Measurements from ENCODE around the gene SYT17.

SYT17 gene

DNA sequence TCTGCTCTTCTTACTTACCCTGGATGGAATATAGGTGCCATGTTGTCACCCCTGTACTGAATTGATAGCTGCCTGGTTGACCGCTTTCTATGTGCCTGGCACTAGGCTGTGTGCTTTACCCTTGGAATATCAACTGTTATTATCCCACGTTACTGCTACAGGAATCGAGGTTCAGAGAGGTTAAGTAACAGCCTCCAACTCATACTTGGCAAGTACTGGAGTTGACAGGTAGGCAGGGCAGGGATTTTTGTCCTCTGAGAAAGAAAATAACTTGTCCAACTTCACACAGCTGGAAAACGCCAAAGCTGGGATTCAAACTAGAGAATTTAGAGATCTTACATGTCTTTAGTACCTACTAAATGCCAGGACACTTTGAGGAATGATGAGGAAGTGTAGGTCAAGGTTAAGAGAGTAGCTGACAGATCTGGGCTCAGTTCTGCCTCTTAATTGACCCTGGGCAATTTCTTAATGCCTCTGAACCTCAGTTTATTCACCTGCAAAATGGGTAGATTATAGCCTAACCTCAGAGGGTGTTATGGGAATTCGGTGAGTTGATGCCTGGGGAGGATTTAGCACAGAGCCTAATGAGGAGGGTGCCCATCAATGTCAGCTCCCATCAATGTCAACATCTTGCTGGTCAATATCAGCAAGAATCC, 28.5 kb upstream of the SYT17 start:
- no peak for DNase-seq

DNA sequence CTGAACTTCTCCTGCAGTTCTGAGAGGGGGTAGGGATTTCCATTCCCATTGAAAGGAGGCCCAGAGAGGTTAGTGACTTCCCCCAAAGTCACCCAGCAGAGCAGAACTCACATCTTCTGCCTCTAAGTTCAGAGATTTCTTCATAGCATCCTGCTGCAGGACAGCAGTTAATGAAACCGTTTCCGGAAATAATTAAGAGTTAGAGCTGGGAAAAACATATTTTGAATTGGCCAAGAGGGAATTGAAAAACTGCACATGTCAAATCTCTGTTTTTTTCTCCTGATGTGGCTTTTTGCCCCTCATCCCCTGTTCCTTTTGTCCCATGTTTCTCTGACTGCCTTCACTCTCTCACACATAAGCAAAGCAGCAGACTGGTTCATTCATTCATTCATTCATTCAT, 27.6 kb upstream of the SYT17 start:
- DNase-seq = no peak

DNA sequence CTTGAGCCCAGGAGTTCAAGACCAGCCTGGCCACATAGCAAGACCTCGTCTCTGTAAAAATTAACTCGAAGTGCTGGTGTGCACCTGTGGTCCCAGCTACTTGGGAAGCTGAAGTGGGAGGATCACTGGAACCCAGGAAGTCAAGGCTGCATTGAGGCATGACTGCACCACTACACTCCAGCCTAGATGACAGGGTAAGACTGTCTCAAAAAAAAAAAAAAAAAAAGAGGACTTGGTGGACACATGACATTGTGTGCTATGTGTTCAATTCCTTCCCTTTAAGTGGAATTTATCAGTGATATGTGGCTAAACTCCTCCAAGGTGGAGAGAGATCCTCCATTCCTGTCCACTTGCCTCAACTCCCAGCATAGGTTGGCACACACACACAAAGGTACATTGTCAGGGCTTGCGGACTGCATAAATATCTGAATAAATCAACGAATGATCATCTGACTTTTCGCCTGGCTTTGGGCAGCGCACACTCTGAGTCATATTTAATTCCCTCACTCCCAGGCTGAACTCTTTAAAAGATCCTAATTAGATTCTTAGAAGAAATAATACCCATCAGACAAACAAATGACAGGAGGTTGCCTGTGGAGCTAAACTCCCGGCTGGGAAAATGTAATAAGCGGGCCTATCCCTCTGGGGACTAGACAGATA, 25.0 kb upstream of the SYT17 start:
- DNase-seq = no peak

DNA sequence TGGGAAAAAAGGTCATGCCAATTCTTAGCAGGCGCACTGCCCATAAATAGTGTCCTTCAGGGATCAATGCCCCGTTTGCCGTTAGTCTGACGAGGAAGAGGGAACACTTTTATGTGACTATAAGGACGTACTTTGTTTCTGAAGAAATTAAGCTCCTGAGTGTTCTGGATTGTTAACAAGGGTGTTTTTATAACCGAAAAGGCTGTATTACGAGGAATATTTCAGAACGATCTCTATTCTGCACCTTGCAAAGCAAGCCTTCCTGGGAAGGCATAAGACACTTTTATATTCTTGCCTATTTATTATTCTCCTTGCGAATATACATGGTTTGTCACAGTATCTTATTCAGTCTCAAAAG, 24.5 kb upstream of the SYT17 start:
- no peak for DNase-seq

DNA sequence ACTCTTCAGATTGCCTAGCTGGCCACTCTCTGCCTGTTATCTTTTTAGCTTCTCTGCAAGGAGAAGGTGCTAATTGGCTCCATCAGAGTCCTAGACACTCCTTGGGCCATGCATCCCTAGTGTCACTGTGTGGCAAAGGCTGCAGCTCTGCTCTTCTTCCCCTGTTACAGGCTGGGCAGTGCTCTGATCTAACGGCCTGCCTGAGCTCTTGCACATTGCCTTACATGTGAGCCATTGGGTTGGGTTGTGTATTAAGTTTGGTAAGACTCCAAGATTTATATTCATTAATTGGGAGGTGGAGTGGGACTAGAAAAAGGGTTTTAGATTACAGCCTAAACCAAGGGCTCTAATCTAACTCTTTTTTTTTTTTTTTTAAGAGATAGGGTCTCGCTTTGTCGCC, 23.0 kb upstream of the SYT17 start:
- no peak for DNase-seq

DNA sequence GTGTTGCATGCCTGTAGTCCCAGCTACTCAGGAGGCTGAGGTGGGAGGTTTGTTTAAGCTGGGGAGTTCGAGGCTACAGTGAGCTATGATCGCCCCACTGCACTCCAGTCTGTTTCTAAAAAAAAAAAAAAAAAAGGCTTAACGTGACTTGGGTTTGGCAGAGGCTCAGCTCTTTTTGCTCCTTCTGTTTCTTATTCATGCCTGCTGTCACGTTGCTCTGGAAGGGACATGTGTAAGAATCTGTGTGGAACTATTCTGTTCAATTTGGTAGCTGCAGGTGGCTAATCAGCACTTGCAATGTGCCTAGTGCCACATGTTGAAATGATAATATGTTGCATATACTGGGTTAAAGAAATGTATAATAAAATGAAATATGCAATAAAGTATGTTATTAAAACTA, 20.9 kb upstream of the SYT17 start:
- no peak for DNase-seq

DNA sequence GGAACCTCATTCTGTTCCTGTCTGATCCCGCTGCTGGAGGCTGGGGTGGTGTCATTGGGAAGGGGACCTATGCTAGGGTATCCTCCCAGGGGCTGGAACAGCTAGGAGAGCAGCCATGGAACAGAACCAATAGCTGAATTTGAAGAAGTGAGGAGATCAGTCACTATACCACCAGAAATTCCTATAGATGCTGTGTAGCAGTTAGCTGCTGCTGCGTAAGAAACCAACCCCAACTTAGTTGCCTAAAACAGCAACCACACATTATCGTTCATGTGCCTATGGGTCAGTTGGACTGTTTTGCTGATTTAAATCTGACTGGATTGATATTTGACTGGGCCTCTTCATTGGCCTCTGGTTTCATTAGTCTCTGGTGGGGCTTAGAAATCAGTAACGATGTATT, 20.4 kb upstream of the SYT17 start:
- DNase-seq = no peak

DNA sequence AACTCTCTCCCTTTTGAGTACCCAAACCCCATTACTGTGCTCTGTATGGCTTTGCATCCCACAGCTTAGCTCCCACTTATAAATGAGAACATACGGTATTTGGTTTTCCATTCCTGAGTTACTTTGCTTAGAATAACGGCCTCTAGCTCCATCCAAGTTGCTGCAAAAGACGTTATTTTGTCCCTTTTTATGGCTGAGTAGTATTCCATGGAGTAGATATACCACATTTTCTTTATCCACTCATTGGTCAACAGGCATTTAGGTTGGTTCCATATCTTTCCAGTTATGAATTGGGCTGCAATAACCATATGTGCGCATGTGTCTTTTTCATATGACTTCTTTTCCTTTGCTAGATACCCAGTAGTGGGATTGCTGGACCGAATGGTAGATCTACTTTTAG, 19.9 kb upstream of the SYT17 start:
- no peak for DNase-seq

DNA sequence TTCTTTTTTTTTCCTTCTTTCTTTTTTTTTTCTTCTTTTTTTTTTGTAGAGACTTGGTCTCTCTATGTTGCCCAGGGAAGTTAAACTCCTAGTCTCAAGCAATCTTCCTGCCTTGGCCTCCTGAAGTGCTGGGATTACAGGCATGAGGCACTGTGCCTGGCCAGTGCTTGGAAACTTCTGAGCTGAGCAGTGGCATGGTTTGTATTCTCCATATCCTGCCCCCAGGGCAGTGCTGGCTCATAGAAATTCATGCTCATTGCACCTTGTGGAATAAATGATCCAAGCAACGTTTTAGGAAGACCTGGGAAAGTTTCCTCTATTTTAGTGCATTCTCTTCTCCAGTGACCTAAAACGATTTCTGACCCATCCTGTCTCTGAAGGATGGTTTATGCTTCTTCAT, 16.7 kb upstream of the SYT17 start:
- DNase-seq = no peak

DNA sequence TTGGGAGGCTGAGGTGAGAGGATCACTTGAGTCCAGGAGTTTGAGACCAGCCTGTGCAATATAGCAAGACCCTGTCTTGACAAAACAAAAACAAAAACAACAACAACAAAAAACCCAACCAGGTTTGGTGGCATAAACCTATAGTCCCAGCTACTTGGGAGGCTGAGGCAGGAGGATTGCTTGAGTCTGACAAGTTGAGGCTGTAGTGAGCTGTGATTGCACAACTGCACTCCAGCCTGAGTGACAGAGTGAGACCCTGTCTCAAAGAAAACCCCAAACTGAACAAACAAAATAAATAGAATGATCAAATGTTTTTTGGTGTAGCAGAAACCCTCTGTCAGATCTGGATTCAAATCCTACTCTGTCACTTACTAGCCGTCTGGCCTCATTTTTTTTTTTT, 16.0 kb upstream of the SYT17 start:
- no peak for DNase-seq

DNA sequence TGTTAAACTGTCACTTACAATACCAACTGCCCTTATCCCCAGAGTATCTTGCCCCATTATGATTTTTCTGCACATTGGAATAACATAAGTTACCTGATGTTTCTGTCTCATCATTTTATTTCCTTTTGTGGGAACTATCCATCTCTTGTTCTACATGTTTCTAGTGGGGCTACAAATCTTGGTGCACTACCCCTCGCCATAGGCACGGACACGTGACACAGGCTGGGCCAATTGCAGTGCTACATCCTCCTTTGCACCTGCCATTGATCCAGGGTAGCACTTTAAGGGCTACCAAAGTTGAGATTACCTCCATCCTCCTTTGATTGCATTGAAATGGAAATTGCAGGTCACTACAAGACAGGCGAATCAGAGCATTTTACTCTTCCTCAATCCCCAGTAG, 14.2 kb upstream of the SYT17 start:
- DNase-seq = no peak

DNA sequence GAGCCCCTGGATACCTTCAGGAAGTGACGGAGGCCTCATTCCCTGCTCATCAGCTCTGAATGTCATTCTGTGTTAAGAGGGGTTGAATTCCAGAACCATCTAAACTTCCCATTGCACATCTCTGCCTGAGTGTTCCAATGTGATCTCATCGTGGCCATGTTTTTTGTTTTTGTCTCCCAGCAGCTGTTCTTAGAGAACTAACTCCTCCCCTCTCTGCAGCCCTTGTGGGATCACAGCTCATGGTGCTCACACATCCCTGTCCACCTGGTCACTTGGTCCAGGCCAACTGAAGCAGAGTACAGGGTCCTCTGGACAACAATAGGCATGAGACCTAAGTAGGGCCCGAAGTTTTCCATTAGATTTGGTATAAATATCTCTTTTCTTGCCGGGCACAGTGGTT, 6.0 kb upstream of the SYT17 start:
- no peak for DNase-seq

DNA sequence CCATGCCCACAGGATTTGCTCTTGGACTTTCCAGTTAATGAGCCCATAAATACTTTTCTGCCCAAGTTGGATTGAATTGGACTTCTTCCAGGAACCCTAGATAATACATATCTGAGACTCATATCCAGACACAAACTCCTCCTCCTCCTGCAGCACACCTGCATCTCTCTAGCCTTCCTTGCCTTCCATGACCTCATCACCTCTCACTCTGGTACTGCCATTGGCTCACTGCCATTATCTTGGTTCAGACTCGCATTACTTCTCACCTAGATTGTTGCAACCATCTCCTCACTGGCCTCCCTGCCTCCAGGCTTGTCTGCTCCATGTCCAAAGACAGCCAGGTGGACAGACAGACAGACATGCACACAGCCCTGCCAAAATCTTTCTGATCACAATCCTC, 4.8 kb upstream of the SYT17 start:
- no peak for DNase-seq

DNA sequence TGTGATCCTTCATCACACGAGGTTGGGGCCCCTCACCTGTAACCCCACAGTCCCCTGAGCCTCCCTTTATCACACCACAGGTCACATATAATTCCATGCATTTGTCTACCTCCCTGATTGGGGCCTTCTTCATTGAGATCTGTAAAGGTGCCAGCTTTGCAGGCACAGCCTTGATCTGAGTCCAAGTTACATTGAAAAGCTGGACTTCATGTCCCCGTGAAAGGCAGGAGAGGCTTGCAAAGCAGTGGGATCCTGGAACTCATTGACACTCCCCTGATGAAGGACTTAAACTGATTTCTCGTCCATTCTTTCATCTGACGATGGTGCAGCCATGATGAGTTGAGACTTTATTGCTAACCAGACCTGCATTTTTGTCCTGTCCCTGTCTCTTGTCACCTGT, 3.8 kb upstream of the SYT17 start:
- no peak for DNase-seq

DNA sequence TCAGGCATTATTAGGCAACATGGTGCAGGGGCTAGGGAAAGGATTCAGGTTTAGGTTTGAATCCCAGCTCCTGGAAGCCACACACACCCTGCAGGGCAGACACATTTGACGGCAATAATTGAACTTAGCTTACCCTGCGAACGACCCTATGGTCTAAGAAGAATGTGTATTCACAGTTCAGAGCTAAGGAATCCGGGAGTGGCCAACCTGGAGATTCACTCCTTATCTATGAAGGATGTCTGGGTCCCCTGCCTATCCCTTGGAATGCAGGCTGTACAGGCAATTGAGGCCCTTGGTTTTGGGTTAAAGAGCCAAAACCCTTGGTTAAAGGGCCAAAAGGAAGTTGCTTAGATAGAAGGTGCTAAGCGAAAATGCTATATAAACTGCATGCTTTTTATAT, 2.9 kb upstream of the SYT17 start:
- DNase-seq = no peak

DNA sequence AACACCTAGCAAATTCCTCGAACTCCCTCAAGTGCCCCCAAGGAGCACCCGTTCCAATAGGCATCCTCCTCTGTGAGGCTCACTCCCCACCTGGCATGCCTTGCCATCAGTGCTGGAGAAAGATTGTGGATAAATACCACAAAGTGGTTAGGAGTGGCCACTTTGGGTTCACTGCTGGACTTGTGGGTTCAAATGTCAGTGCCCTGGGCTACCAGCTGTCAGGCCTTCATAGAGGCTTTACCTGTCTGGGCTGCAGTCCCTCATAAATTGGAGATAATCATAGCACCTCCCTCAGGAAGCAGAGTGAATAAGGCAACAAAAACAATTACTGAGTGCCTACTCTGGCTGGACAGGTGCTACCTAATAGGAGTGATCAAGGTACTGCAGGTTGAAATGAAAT, 1.5 kb upstream of the SYT17 start:
- DNase-seq = no peak

DNA sequence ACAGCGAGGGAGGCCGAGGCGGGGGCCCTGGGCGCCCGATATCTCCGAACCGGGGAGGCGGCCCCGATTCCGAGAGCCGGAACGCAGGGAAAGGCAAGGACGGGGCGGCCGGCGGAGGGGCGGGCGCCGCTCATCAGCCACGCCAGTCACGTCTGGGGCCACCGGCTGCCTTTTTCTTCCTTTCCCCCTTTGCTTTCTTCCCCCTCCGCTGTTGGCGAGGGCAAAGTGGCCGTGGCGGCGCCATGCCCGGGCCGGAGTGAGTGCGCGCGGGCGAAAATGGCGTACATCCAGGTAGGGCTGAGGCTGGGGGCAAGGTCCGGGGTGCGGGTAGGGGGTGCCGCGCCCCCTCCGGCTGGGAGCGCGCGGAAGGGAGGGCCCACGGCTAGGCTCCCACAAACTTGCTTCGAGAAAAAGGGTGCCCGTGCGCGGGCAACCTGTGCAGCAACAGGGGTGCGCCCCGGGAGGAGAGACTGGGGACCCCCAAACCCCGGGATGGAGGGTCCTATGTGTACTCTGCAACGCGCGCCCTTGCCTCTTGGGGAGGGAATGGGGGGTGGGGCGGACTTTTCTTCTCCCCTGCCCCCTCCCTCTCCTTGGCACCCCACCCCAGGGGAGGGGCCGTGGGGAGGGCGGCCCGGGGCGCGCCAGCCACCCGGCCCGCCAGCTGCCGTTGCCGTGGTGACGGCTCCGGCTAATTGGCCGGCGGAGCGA, 486 bp downstream of the SYT17 start:
- DNase-seq = no peak

DNA sequence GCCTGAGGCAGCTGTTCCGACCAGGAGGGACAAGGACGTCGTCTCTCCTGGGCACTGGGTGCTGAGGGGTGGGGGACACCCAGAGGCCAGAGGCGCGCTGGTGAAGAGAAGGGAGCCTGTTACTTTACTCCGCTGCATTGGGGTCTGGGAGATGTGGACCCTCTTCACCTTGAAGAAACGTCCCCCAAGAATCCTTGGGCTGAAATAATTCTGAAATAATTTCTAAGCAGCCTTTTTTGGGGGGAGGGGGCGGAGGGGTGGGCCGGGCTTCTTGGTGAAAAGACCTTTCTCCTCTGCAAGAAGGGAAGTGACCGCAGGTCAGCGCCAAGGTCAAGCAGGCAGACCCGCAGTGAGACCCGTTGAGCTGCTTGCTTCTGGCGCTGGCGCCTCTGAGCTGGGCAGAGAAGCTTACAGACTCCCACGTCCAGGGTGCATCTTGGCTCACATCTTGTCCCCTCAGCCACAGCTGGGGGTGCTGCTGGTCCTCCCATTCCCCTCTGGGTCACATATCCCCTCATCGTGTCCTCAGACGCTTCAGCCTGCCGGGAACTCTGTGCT, 1.1 kb downstream of the SYT17 start:
- no peak for DNase-seq

DNA sequence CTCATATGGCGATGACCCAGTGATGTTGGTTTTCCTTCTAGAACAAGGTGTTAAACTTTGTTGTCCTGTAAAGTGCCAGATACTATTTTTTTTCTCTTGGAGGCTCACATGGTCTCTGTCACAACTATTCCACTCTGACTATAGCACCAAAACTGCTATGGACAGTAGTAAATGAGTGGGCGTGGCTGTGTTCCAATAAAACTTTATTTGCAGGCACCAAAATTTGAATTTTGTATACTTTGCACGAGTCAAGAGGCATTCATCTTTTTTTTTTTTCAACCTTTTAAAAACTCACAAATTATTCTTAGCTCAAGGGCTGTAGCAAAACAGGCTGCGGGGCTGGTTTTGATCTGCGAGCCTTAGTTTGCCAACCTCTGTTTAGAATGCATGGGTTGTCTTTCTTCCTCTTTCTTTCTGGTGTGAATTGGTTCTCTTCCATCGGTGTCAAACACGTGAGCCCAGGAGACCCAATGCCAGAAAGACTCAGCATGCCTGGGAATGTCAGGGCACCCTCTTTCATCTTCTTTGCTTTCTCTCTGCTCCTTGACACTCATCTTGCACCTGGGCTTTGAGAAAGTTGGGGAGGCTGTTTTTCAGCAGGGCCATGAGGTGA, 2.1 kb downstream of the SYT17 start:
- no peak for DNase-seq

DNA sequence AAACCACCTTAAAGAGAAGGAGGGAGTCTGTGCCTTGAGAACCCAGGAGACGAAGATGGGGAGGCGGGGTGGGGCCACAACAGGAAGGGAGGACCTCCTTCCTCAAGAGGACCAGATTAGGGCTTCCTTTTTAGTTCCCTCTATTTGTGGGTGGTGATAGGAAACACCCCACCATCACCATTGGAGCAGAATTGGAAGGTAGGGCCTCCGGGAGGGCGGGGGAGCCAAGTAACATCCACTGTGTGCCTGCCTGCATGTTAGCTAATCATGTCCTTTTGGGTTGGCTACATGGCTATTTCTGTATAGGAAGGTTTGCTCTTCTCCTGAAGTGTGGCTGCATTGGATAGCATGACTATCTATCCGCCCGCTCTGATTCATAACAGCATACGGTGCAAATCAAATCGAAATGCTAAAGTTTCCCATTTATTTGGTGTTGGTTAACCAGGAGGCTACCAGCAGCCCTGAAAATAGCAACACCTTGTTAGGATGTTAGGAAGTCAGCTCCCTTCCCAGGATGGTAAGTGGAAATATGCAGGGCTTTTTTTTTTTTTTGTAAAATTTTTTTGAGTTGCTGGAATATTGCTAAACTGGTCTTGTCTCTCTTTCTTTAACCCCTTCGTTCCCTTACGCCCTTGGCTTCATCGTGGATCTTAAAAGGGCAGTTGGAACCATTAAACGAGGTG, 4.2 kb downstream of the SYT17 start:
- DNase-seq = no peak

DNA sequence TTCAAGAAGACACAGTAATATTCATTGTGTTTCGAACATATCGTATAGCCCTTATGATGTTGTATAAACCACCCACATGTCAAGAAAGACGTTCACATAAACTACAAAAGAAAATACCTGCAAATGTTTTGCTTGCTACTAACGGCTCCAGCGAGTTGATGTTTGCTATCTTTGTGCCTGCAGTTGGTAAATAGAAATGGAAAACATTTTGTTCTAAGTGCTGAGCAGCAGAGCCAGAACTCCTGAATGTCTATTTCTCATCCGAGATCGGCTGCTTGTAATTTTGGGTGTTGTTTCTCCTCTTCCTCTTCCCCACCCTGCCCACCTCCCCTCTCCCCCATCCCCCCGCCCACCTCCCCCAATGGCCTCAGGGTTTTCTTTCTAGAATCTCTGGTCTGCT, 5.0 kb downstream of the SYT17 start:
- DNase-seq = no peak

DNA sequence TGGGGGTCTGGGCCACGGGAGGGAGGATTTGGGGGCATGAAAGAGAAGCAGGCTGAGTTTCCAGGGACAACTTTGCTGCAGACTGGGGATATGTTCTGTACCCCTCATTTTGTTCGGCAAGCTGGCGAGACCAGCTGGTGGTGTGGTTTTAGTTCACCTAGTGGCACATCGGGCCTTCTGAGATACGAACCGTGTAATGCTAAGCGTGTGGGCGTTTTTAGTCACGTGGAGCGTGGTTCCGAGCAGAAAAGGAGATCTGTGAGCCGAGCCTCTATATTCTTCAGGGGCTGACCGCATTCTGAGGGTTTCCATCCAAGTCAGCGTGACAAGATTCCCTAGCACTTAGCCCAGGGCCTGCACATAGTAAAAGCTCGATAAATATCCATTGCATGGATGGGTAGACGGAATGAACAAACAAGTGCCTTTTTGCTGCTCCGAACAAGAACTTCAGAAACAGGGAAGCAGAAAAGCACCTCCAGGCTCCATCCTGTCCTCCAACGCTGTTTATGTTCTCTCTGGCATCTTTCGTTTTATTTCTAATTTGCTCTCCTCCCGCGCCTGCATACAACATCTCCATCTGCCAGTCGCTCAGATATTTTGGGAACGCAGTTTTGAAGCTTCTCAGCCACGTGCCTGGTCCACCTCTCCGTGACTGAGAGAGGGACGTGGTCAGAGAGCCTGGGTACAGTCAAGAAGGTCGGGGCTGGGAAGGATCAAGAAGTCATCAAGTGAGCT, 5.8 kb downstream of the SYT17 start:
- no peak for DNase-seq

DNA sequence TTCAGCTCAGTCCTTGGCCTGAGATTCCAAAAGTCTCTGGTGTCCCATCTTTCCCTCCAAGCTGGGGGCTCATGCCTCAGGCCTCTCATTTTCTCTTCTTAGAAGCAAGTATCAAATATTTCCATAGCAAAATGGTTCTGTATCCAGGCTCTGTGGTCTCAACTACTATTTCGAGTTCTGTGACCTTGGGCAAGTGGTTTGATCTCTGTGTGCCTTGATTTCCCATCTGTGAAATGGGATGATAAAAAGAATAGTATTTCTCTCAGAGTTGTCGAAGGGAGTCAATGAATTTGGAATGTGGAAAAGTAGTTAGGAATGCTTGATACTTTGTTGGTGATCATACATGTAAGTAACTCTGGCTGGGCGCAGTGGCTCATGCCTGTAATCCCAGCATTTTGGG, 6.4 kb downstream of the SYT17 start:
- no peak for DNase-seq

Measured in CD4-positive, alpha-beta T cell treated with Interleukin-21 for 1 hour (primary cell).